WERI-Rb-1 (cell line): ENCODE measurements around the gene MYLK.

ENCODE experiments used
- DNase-seq: peaks from one replicate; pipeline ENCODE4 v3.0.0-alpha.2; 2020
- H3K27ac ChIP-seq: fragments of 250-450 bp; sonication (Bioruptor Pico); 2 replicates; pipeline ENCODE4 v1.5.1; 2020; ENCODE audit warnings: mild to moderate bottlenecking, moderate library complexity
- H3K27me3 ChIP-seq: fragments of 250-450 bp; sonication (Bioruptor Pico); 2 replicates; pipeline ENCODE4 v1.5.1; 2021; ENCODE audit warnings: mild to moderate bottlenecking, low read depth, moderate library complexity; ENCODE audit not compliant: insufficient read depth, severe bottlenecking
- H3K36me3 ChIP-seq: fragments of 250-450 bp; sonication (Bioruptor Pico); 2 replicates; pipeline ENCODE4 v1.5.1; 2020; ENCODE audit warnings: mild to moderate bottlenecking, moderate library complexity
- H3K4me3 ChIP-seq: 2 replicates; pipeline ENCODE4 v1.5.1; 2011; ENCODE audit warnings: low read depth, mild to moderate bottlenecking, control low read depth, low read length
- H3K9me3 ChIP-seq: fragments of 250-450 bp; sonication (Bioruptor Pico); 2 replicates; pipeline ENCODE4 v1.5.1; 2021; ENCODE audit warnings: mild to moderate bottlenecking, moderate library complexity; ENCODE audit not compliant: severe bottlenecking
- TF ChIP-seq, protein P1 (sequence below): IDR thresholded peaks from 2 replicates; pipeline ENCODE4 v1.5.1; 2011; ENCODE audit warnings: low read depth, mild to moderate bottlenecking, control low read depth, inconsistent platforms, low read length

The MYLK gene

DNA sequence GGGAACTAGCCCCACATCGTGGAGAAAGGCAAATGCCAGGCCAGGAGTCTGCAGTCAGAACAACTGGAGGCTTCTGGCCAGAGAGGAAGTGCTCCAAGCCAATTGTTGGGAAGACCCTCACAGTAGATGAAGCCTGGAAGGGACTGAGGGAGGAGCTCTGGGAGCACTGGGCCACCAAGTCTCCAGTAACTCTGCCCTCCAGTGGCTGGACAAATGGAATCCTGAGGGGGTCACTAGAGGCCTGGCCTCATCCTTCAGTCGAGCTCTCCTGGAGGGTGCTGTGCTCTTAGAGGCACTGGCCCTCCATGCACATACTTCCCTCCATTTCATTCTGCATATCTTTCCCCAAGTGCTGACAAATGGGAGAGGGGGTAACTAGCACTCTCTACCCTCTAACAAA is 103.0 kb downstream of the MYLK start:
- H3K9me3 ChIP-seq = no peaks in the 10 kb centered on the region
- no peak overlapping the region for H3K4me3 ChIP-seq
- TF ChIP-seq, protein P1, sequence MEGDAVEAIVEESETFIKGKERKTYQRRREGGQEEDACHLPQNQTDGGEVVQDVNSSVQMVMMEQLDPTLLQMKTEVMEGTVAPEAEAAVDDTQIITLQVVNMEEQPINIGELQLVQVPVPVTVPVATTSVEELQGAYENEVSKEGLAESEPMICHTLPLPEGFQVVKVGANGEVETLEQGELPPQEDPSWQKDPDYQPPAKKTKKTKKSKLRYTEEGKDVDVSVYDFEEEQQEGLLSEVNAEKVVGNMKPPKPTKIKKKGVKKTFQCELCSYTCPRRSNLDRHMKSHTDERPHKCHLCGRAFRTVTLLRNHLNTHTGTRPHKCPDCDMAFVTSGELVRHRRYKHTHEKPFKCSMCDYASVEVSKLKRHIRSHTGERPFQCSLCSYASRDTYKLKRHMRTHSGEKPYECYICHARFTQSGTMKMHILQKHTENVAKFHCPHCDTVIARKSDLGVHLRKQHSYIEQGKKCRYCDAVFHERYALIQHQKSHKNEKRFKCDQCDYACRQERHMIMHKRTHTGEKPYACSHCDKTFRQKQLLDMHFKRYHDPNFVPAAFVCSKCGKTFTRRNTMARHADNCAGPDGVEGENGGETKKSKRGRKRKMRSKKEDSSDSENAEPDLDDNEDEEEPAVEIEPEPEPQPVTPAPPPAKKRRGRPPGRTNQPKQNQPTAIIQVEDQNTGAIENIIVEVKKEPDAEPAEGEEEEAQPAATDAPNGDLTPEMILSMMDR = peak; percentile 42; the same call in 1 of the 2 replicates
- no peaks in the 10 kb centered on the region for H3K27me3 ChIP-seq
- no peak overlapping the region for H3K27ac ChIP-seq
- no peak for DNase-seq
- H3K36me3 ChIP-seq = no peaks in the 10 kb centered on the region

DNA sequence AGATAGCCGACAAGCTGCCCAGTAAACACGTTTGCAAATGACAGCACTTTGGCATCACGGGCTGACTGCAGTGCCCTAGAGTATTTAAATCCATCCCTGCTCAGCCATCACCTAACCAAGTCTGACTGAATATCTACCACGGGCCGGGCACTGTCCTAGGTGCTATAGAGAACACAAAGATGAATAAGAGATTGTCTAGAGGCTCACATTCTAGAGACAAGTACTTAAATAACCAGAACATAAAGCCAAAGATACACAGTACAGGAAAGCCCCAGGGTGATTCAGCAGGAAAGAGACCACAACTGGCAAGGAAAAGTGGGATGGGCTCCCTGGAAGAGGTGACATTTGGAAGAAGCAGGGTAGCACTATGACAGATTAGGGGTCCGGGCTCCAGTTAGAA is 103.5 kb downstream of the MYLK start:
- no peaks in the 10 kb centered on the region for H3K27me3 ChIP-seq
- no peaks in the 10 kb centered on the region for H3K36me3 ChIP-seq
- H3K9me3 ChIP-seq = no peaks in the 10 kb centered on the region
- H3K4me3 ChIP-seq = no peak overlapping the region
- TF ChIP-seq, protein P1 = no peak
- no peak overlapping the region for H3K27ac ChIP-seq
- no peak for DNase-seq

DNA sequence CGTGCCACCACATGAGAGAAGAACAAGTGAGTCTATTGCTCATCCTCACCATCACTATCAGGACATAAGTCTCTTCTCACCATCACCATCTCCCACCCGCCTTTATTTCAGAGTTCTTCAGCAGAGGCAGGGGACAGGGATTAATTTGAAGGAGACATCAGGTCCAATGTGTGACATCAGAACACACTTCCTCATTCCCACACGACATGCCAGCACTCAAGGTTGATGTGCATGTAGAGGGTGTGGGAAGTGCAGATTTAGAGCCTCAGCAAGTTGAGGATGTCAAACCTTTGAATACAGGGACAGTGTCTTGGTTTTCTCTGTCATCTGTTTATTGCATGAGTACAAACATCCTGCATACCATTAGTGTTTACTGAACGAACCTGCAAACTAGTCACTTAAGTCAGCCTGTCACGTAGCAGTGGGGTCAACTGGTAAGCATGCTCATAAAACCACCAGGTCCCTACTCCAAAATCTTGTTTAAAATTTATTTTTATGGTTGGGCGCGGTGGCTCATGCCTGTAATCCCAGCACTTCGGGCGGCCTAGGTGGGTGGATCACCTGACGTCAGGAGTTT is 104.4 kb downstream of the MYLK start:
- no peaks in the 10 kb centered on the region for H3K9me3 ChIP-seq
- TF ChIP-seq, protein P1 = no peak
- H3K36me3 ChIP-seq = no peaks in the 10 kb centered on the region
- no peak for DNase-seq
- no peaks in the 10 kb centered on the region for H3K27me3 ChIP-seq
- H3K4me3 ChIP-seq = no peak overlapping the region
- no peak overlapping the region for H3K27ac ChIP-seq

DNA sequence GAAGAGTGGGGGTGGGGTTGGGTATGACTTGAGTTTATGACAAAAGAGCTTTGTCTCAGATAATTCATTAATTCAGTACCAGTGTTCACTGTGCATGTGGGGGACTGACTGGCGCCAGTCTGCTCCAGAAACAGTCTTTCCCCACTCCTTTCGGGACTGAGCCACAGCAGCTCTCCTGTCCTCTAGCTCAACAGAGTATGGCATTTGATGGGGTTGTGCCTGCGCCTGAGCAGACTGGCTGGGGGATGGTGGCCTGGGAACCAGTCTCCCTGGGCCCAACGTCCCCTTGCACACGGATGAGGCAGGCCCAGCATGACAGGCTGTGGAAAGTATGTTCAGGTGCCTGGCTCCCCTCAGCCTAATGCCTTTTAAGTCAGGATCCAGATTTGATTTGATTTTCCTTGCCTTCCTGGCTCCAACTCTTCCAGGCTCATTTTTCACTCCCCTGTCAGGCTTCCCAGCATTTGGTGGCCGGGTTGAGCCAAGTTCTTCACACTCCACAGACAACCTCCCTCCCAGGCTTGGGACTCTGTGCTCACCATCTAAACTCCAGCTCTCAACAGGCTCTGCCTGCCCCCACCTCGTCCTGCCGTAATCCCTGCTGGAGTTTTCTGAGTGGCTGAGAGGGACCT is 105.0 kb downstream of the MYLK start:
- Histone ChIP-seq H3K9me3 (no peaks in the 10 kb centered on the region), H3K4me3 (no peak overlapping the region), H3K27ac (no peak overlapping the region), H3K36me3 (no peaks in the 10 kb centered on the region), H3K27me3 (no peaks in the 10 kb centered on the region)
- TF ChIP-seq, protein P1 = no peak
- peak; percentile 28 for DNase-seq

DNA sequence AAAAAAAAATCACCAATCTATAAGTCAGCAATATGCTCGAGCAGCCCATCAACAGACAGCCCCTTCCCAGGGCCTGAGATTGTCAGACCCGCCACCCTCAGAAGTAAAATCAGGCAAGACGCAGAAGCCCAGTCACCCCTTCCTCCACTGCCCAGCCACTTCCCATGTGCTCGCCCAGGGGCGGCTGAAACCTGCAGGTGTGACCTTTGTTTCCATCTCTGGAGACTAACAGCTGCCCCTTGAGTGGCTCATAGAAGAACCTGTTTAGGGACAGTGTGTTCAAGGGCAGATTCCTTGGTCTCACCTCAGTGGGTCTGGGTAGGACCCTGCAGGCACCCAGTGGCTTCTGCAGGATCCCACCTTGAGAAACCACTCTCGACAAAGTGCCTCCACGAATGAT is 105.6 kb downstream of the MYLK start:
- H3K9me3 ChIP-seq = no peaks in the 10 kb centered on the region
- no peak overlapping the region for H3K27ac ChIP-seq
- no peaks in the 10 kb centered on the region for H3K27me3 ChIP-seq
- DNase-seq = no peak
- no peak overlapping the region for H3K4me3 ChIP-seq
- TF ChIP-seq, protein P1 = no peak
- no peaks in the 10 kb centered on the region for H3K36me3 ChIP-seq
